HepG2 (cell line): Measurements from ENCODE around the gene CDHR5. TPM values are rescaled to one million over a fixed set of nuclear protein-coding genes. Genes with fewer than 3 reads are reported as not detected.
A peak's percentile ranks its signal among the peaks of the same experiment; 100 is the strongest.

ENCODE experiments used
- ARID5B ChIP-seq: IDR thresholded peaks from 2 replicates; pipeline ENCODE4 v1.4.0; 2020; ENCODE audit warnings: mild to moderate bottlenecking, missing genetic modification reagents
- CBX1 ChIP-seq: IDR thresholded peaks from one replicate; pipeline ENCODE4 v1.6.1; 2016; ENCODE audit warnings: antibody characterized with exemption, low read depth
- HDAC1 ChIP-seq: sonication (generic); formaldehyde crosslinking; IDR thresholded peaks from 2 replicates; pipeline ENCODE4 v1.5.1; 2020; ENCODE audit warnings: mild to moderate bottlenecking, missing genetic modification reagents
- MAX ChIP-seq: IDR thresholded peaks from 2 replicates; pipeline ENCODE4 v1.6.1; 2012; ENCODE audit warnings: inconsistent platforms
- MXD4 ChIP-seq: IDR thresholded peaks from 2 replicates; pipeline ENCODE4 v1.6.1; 2016; ENCODE audit warnings: mild to moderate bottlenecking, missing biosample characterization, missing genetic modification reagents
- MYPOP ChIP-seq: sonication (generic); formaldehyde crosslinking; IDR thresholded peaks from 2 replicates; pipeline ENCODE4 v1.8.1; 2023; ENCODE audit warnings: mild to moderate bottlenecking, moderate library complexity, missing genetic modification reagents
- PBX3 ChIP-seq: sonication (generic); formaldehyde crosslinking; IDR thresholded peaks from 2 replicates; pipeline ENCODE4 v1.8.1; 2023; ENCODE audit warnings: missing genetic modification reagents, inconsistent platforms, borderline replicate concordance
- PHF21A ChIP-seq: sonication (generic); formaldehyde crosslinking; IDR thresholded peaks from 2 replicates; pipeline ENCODE4 v1.5.0; 2020; ENCODE audit warnings: mild to moderate bottlenecking, missing genetic modification reagents
- POGK ChIP-seq: sonication (generic); formaldehyde crosslinking; conservative IDR thresholded peaks from 2 replicates; pipeline ENCODE4 v1.8.0; 2022; ENCODE audit warnings: mild to moderate bottlenecking, moderate library complexity, missing genetic modification reagents
- SOX13 ChIP-seq, 3 experiments: fragments of 450-650 bp in 1 of 3; sonication (generic) in 1 of 3; formaldehyde crosslinking in 1 of 3; IDR thresholded peaks in 2 of 3; conservative IDR thresholded peaks in 1 of 3; 2 replicates each; pipeline versions ENCODE4 v1.5.0 to v1.6.1; 2016 to 2020; ENCODE audit warnings: antibody characterized with exemption in 1 of 3, mild to moderate bottlenecking in 1 of 3, missing compliant biosample characterization in 1 of 3, missing genetic modification reagents in 1 of 3, moderate library complexity in 1 of 3
- XRCC5 ChIP-seq: fragments of 200-400 bp; formaldehyde crosslinking; optimal IDR thresholded peaks from 2 replicates; pipeline ENCODE3; 2017; ENCODE audit warnings: mild to moderate bottlenecking, low read length
- ZBTB10 ChIP-seq: sonication (generic); formaldehyde crosslinking; IDR thresholded peaks from 2 replicates; pipeline ENCODE4 v1.4.0; 2020; ENCODE audit warnings: missing genetic modification reagents, borderline replicate concordance
- ZBTB7B ChIP-seq: sonication (generic); formaldehyde crosslinking; IDR thresholded peaks from 2 replicates; pipeline ENCODE4 v1.4.0; 2020; ENCODE audit warnings: missing genetic modification reagents
- ZFP41 ChIP-seq: sonication (generic); formaldehyde crosslinking; IDR thresholded peaks from 2 replicates; pipeline ENCODE4 v1.4.0; 2020; ENCODE audit warnings: mild to moderate bottlenecking, missing genetic modification reagents, borderline replicate concordance
- ZNF883 ChIP-seq: sonication (generic); formaldehyde crosslinking; IDR thresholded peaks from 2 replicates; pipeline ENCODE4 v1.5.1; 2020; ENCODE audit warnings: mild to moderate bottlenecking, missing genetic modification reagents; ENCODE audit errors: not compliant biosample characterization
- ZNF891 ChIP-seq: sonication (generic); formaldehyde crosslinking; IDR thresholded peaks from 2 replicates; pipeline ENCODE4 v1.5.0; 2020; ENCODE audit warnings: mild to moderate bottlenecking, missing genetic modification reagents
- polyA plus RNA-seq, 8 experiments: library from polyadenylated mRNA; depleted of rRNA in 3 of 8; stranded (reverse) in 7 of 8; unstranded in 1 of 8; fragments of >200 nt; fragmentation: Illumina TruSeq in 4 of 8; extraction: Trizol in 4 of 8; gene quantifications; 2 replicates each; pipeline versions ENCODE4 v1.2.1 to v1.2.3, GENCODE V29; 2011 to 2016; ENCODE audit warnings: low read depth in 4 of 8, missing spikeins in 1 of 8, mixed read lengths in 1 of 8; ENCODE audit not compliant: insufficient read depth in 1 of 8
- total RNA-seq, 5 experiments: library from RNA; depleted of rRNA; stranded (reverse); fragments of >200 nt; fragmentation: Illumina TruSeq; extraction: Trizol; gene quantifications; 2 replicates each; pipeline ENCODE4 v1.2.3, GENCODE V29; 2016; ENCODE audit warnings: low read depth in 1 of 5

CDHR5 gene
- total and polyA plus RNA-seq, 2 of the 13 experiments (the other 11 are each of a cell fraction or from before 2014, with no cell fraction given) = 0.46 to 0.71 TPM

- TF ChIP-seq POGK (CRISPR knock-in tag) (no peak), ARID5B (CRISPR knock-in tag) (peak; percentile 39), MAX (peak; percentile 56; the same call in 1 of the 2 replicates), XRCC5 (peak; percentile 63), ZFP41 (CRISPR knock-in tag) (no peak), PHF21A (CRISPR knock-in tag) (0 out of 2 replicates have a peak, but pooled peaks have one; percentile 22), ZBTB10 (no peak), SOX13 (IDR thresholded peaks at IDR 0.05) (no peak), SOX13 (CRISPR knock-in tag; conservative IDR thresholded peaks at IDR 0.05 in 1 of 2, IDR thresholded peaks at IDR 0.05 in 1 of 2) (peak in 1 of 2 experiments; percentile 33; a peak in 1 of 4 replicates), ZNF891 (0 out of 2 replicates have a peak, but pooled peaks have one; percentile 26), MYPOP (CRISPR knock-in tag) (peak; percentile 42; the same call in 1 of the 2 replicates), ZBTB7B (CRISPR knock-in tag) (0 out of 2 replicates have a peak, but pooled peaks have one; percentile 62), ZNF883 (CRISPR knock-in tag) (no peak), MXD4 (CRISPR knock-in tag) (peak; percentile 71; the same call in 1 of the 2 replicates), PBX3 (CRISPR knock-in tag) (no peak), HDAC1 (CRISPR knock-in tag) (peak; percentile 53; the same call in 1 of the 2 replicates), CBX1 (no peak)
Measured at GRCh38 chr11:655036-655726, 30.4 kb upstream of the CDHR5 start (continued).
